Liver (tissue), 3 donors: Measurements from ENCODE around the gene USP31.

Experiments
- ATF3 ChIP-seq: IDR thresholded peaks from 2 replicates; pipeline ENCODE4 v1.6.1; 2016; ENCODE audit warnings: antibody characterized with exemption
- CTCF ChIP-seq: fragments of 150-350 bp; IDR thresholded peaks from 2 replicates; pipeline ENCODE4 v1.5.1; 2017; ENCODE audit warnings: improper control_type of control experiment, low read depth, low read length; ENCODE audit not compliant: missing input control
- FOXA2 ChIP-seq: IDR thresholded peaks from 2 replicates; pipeline ENCODE4 v1.6.1; 2016; ENCODE audit warnings: antibody characterized with exemption
- GABPA ChIP-seq, 2 donors: IDR thresholded peaks in 1 of 2; conservative IDR thresholded peaks in 1 of 2; 2 replicates each; pipeline ENCODE4 v1.6.1; 2016; ENCODE audit warnings: antibody characterized with exemption in 2 of 2, mild to moderate bottlenecking in 1 of 2, moderate library complexity in 1 of 2
- JUND ChIP-seq, 2 donors: IDR thresholded peaks; 2 replicates each; pipeline ENCODE4 v1.6.1; 2016; ENCODE audit warnings: antibody characterized with exemption in 2 of 2
- MAX ChIP-seq: IDR thresholded peaks from 2 replicates; pipeline ENCODE4 v1.6.1; 2016; ENCODE audit warnings: antibody characterized with exemption
- NR2F2 ChIP-seq: IDR thresholded peaks from 2 replicates; pipeline ENCODE4 v1.6.1; 2016; ENCODE audit warnings: antibody characterized with exemption
- RAD21 ChIP-seq, 2 donors: IDR thresholded peaks; 2 replicates each; pipeline ENCODE4 v1.6.1; 2016; ENCODE audit warnings: antibody characterized with exemption in 2 of 2, mild to moderate bottlenecking in 2 of 2
- REST ChIP-seq: IDR thresholded peaks from 2 replicates; pipeline ENCODE4 v1.6.1; 2016; ENCODE audit warnings: antibody characterized with exemption, mild to moderate bottlenecking
- SP1 ChIP-seq: IDR thresholded peaks from 2 replicates; pipeline ENCODE4 v1.6.1; 2018; ENCODE audit warnings: antibody characterized with exemption, mild to moderate bottlenecking
- TAF1 ChIP-seq: conservative IDR thresholded peaks from 2 replicates; pipeline ENCODE4 v1.6.1; 2016; ENCODE audit warnings: antibody characterized with exemption, mild to moderate bottlenecking
- donor health status: healthy.
- donor health status: healthy.

GRCh38 chr16:23196539-23196938 is 47.3 kb upstream of the USP31 start:
- no peak for TF ChIP-seq ATF3
- TF ChIP-seq CTCF: no peak
- TF ChIP-seq MAX: no peak
- TF ChIP-seq FOXA2: no peak
- TF ChIP-seq SP1: no peak
- TF ChIP-seq JUND (IDR thresholded peaks at IDR 0.05): no peak
- no peak for TF ChIP-seq RAD21 (IDR thresholded peaks at IDR 0.05)
- no peak for TF ChIP-seq REST
- no peak for TF ChIP-seq TAF1
- no peak for TF ChIP-seq NR2F2
- TF ChIP-seq GABPA (IDR thresholded peaks at IDR 0.05 in 1 of 2, conservative IDR thresholded peaks at IDR 0.05 in 1 of 2): no peak
